Measurements from ENCODE around the gene WASF3.

GRCh38 chr13:26575244-26575643 lies 17.8 kb downstream of the WASF3 start:
- TF ChIP-seq, protein P1, sequence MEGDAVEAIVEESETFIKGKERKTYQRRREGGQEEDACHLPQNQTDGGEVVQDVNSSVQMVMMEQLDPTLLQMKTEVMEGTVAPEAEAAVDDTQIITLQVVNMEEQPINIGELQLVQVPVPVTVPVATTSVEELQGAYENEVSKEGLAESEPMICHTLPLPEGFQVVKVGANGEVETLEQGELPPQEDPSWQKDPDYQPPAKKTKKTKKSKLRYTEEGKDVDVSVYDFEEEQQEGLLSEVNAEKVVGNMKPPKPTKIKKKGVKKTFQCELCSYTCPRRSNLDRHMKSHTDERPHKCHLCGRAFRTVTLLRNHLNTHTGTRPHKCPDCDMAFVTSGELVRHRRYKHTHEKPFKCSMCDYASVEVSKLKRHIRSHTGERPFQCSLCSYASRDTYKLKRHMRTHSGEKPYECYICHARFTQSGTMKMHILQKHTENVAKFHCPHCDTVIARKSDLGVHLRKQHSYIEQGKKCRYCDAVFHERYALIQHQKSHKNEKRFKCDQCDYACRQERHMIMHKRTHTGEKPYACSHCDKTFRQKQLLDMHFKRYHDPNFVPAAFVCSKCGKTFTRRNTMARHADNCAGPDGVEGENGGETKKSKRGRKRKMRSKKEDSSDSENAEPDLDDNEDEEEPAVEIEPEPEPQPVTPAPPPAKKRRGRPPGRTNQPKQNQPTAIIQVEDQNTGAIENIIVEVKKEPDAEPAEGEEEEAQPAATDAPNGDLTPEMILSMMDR (IDR thresholded peaks at IDR 0.05; ENCODE audit: low read depth, low read length), result no peak
- TF ChIP-seq EZH2phosphoT487 (IDR thresholded peaks at IDR 0.05; ENCODE audit: low read depth), result no peak
